GM10847 (cell line): ENCODE measurements around the gene SAP30L.

Experiments
- POLR2A ChIP-seq: IDR thresholded peaks from 2 replicates; pipeline ENCODE4 v1.6.1; 2011; ENCODE audit not compliant: insufficient read length; ENCODE audit errors: extremely low read depth

The SAP30L gene

GRCh38 chr5:154479944-154480750 is 34.4 kb downstream of the SAP30L start:
- TF ChIP-seq POLR2A, result no peak

- TF ChIP-seq POLR2A, result no peak
Measured at GRCh38 chr5:154480847-154481246, 35.0 kb downstream of the SAP30L start.

GRCh38 chr5:154481584-154482381 is 36.0 kb downstream of the SAP30L start:
- TF ChIP-seq POLR2A, result no peak

- TF ChIP-seq POLR2A, result no peak
Measured at GRCh38 chr5:154482528-154483449, 37.0 kb downstream of the SAP30L start.

- no peak for TF ChIP-seq POLR2A
Measured at GRCh38 chr5:154483654-154484392, 38.0 kb downstream of the SAP30L start.

- no peak for TF ChIP-seq POLR2A
Measured at GRCh38 chr5:154484393-154485095, 38.7 kb downstream of the SAP30L start.

- TF ChIP-seq POLR2A, result no peak
Measured at GRCh38 chr5:154485096-154485491, 39.3 kb downstream of the SAP30L start.

- no peak for TF ChIP-seq POLR2A
Measured at GRCh38 chr5:154485850-154486426, 40.1 kb downstream of the SAP30L start.

- TF ChIP-seq POLR2A, result no peak
Measured at GRCh38 chr5:154486427-154486866, 40.6 kb downstream of the SAP30L start.

GRCh38 chr5:154487541-154487940 is 41.7 kb downstream of the SAP30L start:
- TF ChIP-seq POLR2A, result no peak

- no peak for TF ChIP-seq POLR2A
Measured at GRCh38 chr5:154491941-154492340, 46.1 kb downstream of the SAP30L start.

GRCh38 chr5:154493274-154493673 is 47.5 kb downstream of the SAP30L start:
- TF ChIP-seq POLR2A, result no peak

- no peak for TF ChIP-seq POLR2A
Measured at GRCh38 chr5:154494036-154494435, 48.2 kb downstream of the SAP30L start.

- TF ChIP-seq POLR2A, result no peak
Measured at GRCh38 chr5:154498591-154498990, 52.8 kb downstream of the SAP30L start.

GRCh38 chr5:154498994-154499393 is 53.2 kb downstream of the SAP30L start:
- no peak for TF ChIP-seq POLR2A
